K562 (cell line): ENCODE results near the gene PTRHD1. TPM values are rescaled to one million over a fixed set of nuclear protein-coding genes. Genes with fewer than 3 reads are reported as not detected.
A peak's percentile ranks its signal among the peaks of the same experiment; 100 is the strongest.

Source experiments
- CBFA2T3 ChIP-seq: fragments of 450-650 bp; IDR thresholded peaks from 2 replicates; pipeline ENCODE4 v1.6.1; 2017
- CEBPB ChIP-seq: fragments of 450-650 bp; IDR thresholded peaks from 2 replicates; pipeline ENCODE4 v1.6.1; 2016; ENCODE audit warnings: missing genetic modification characterization, missing compliant biosample characterization
- CHCHD3 ChIP-seq: fragments of 250-450 bp; sonication (Bioruptor Pico); IDR thresholded peaks from 2 replicates; pipeline ENCODE4 v2.1.2; 2022; ENCODE audit warnings: mild to moderate bottlenecking
- DMBX1 ChIP-seq: fragments of 250-450 bp; sonication (Bioruptor Pico); IDR thresholded peaks from 2 replicates; pipeline ENCODE4 v1.8.0; 2022; ENCODE audit warnings: inconsistent platforms, mild to moderate bottlenecking, moderate library complexity, borderline replicate concordance
- ELF4 ChIP-seq: fragments of 450-650 bp; formaldehyde crosslinking; IDR thresholded peaks from 2 replicates; pipeline ENCODE4 v1.4.0; 2022; ENCODE audit warnings: missing genetic modification characterization
- ESRRA ChIP-seq: fragments of 450-650 bp; IDR thresholded peaks from 2 replicates; pipeline ENCODE4 v1.6.1; 2014; ENCODE audit warnings: low read depth, mild to moderate bottlenecking, moderate library complexity, borderline replicate concordance
- FOSL1 ChIP-seq: fragments of 200-800 bp; sonication (Bioruptor generic); conservative IDR thresholded peaks from 2 replicates; pipeline ENCODE4 v1.6.1; 2016; ENCODE audit warnings: missing genetic modification characterization, missing compliant biosample characterization
- FOXJ2 ChIP-seq: fragments of 200-800 bp; sonication (Bioruptor generic); IDR thresholded peaks from 2 replicates; pipeline ENCODE4 v1.6.1; 2016; ENCODE audit warnings: missing genetic modification characterization, missing compliant biosample characterization
- FOXO4 ChIP-seq: fragments of 450-650 bp; formaldehyde crosslinking; IDR thresholded peaks from 2 replicates; pipeline ENCODE4 v1.4.0; 2020; ENCODE audit warnings: mild to moderate bottlenecking, moderate library complexity
- HEY1 ChIP-seq: fragments of 250-450 bp; sonication (Bioruptor Pico); IDR thresholded peaks from 2 replicates; pipeline ENCODE4 v1.5.0; 2020; ENCODE audit warnings: mild to moderate bottlenecking, moderate library complexity, borderline replicate concordance
- JUNB ChIP-seq: fragments of 450-650 bp; formaldehyde crosslinking; conservative IDR thresholded peaks from 2 replicates; pipeline ENCODE4 v1.4.0; 2020; ENCODE audit warnings: mild to moderate bottlenecking
- NELFE ChIP-seq: IDR thresholded peaks from 2 replicates; pipeline ENCODE4 v1.6.1; 2011; ENCODE audit warnings: mild to moderate bottlenecking; ENCODE audit not compliant: insufficient read depth, insufficient read length
- NFYB ChIP-seq: IDR thresholded peaks from 2 replicates; pipeline ENCODE4 v1.6.1; 2011; ENCODE audit warnings: mild to moderate bottlenecking, moderate library complexity; ENCODE audit not compliant: insufficient read length; ENCODE audit errors: extremely low read depth
- PHTF2 ChIP-seq: fragments of 250-450 bp; sonication (Bioruptor Pico); IDR thresholded peaks from 2 replicates; pipeline ENCODE4 v1.5.0; 2021; ENCODE audit warnings: mild to moderate bottlenecking
- POLR3G ChIP-seq: IDR thresholded peaks from 2 replicates; pipeline ENCODE4 v1.6.1; 2011; ENCODE audit not compliant: insufficient read length, insufficient replicate concordance; ENCODE audit errors: extremely low read depth
- RBBP5 ChIP-seq: fragments of 200-600 bp; sonication (generic); IDR thresholded peaks from 2 replicates; pipeline ENCODE4 v1.6.1; 2012; ENCODE audit warnings: borderline replicate concordance, mild to moderate bottlenecking, low read length, control low read depth, inconsistent platforms; ENCODE audit not compliant: insufficient read depth, poor library complexity, severe bottlenecking
- RBM22 ChIP-seq: fragments of 200-400 bp; formaldehyde crosslinking; IDR thresholded peaks from 2 replicates; pipeline ENCODE4 v1.6.1; 2018; ENCODE audit warnings: low read length, low read depth; ENCODE audit not compliant: poor library complexity, severe bottlenecking
- SETDB1 ChIP-seq: IDR thresholded peaks from one replicate; pipeline ENCODE4 v1.6.1; 2012; ENCODE audit warnings: low read length, control low read depth, inconsistent platforms
- SMARCE1 ChIP-seq: fragments of 450-650 bp; IDR thresholded peaks from 2 replicates; pipeline ENCODE4 v1.7.1; 2016; ENCODE audit warnings: mild to moderate bottlenecking
- SOX6 ChIP-seq: fragments of 450-650 bp; IDR thresholded peaks from 2 replicates; pipeline ENCODE4 v1.6.1; 2014; ENCODE audit warnings: mild to moderate bottlenecking
- ZBED1 ChIP-seq: IDR thresholded peaks from 2 replicates; pipeline ENCODE4 v1.6.1; 2014
- ZNF3 ChIP-seq: fragments of 250-450 bp; sonication (Bioruptor Pico); IDR thresholded peaks from 2 replicates; pipeline ENCODE4 v1.5.0; 2021; ENCODE audit warnings: mild to moderate bottlenecking, moderate library complexity
- ZNF324 ChIP-seq: fragments of 250-450 bp; sonication (Bioruptor Pico); IDR thresholded peaks from 2 replicates; pipeline ENCODE4 v1.4.0; 2020; ENCODE audit warnings: mild to moderate bottlenecking
- ZNF668 ChIP-seq: fragments of 250-450 bp; sonication (Bioruptor Pico); IDR thresholded peaks from 2 replicates; pipeline ENCODE4 v1.8.0; 2022; ENCODE audit warnings: mild to moderate bottlenecking, inconsistent platforms
- polyA plus RNA-seq, 8 experiments: library from polyadenylated mRNA; depleted of rRNA in 4 of 8; stranded (reverse) in 5 of 8; unstranded in 3 of 8; fragments of >200 nt; fragmentation: Nextera tagmentation in 2 of 8; fragmentation: Illumina TruSeq in 1 of 8; extraction: Ambion mirVana in 2 of 8; extraction: Trizol in 1 of 8; gene quantifications; 2 replicates each; pipeline versions ENCODE4 v1.2.1 to v1.2.3, GENCODE V29; 2011 to 2014; ENCODE audit warnings: inconsistent platforms in 1 of 8, missing spikeins in 1 of 8
- total RNA-seq, 7 experiments: library from RNA; depleted of rRNA in 6 of 7; stranded (reverse); fragments of >200 nt in 6 of 7; fragmentation: Illumina TruSeq in 2 of 7; extraction: Trizol in 2 of 7; gene quantifications; 2 replicates each; pipeline versions ENCODE4 v1.2.1 to v1.2.3, GENCODE V29; 2011 to 2021; ENCODE audit warnings: low replicate concordance in 1 of 7
- TF ChIP-seq, protein P1 (sequence below): fragments of 250-450 bp; sonication (Bioruptor Pico); IDR thresholded peaks from 2 replicates; pipeline ENCODE4 v1.8.0; 2022; ENCODE audit warnings: moderate library complexity, mild to moderate bottlenecking, inconsistent platforms
- TF ChIP-seq, protein P2 (sequence below): fragments of 250-450 bp; sonication (Bioruptor Pico); IDR thresholded peaks from 2 replicates; pipeline ENCODE4 v1.5.0; 2021
- TF ChIP-seq, protein P3 (sequence below), 2 experiments: fragments of 450-650 bp in 1 of 2; sonication (generic) in 1 of 2; formaldehyde crosslinking in 1 of 2; IDR thresholded peaks in 1 of 2; conservative IDR thresholded peaks in 1 of 2; 2 replicates each; pipeline versions ENCODE4 v1.6.1 to v1.8.1; 2016 to 2023; ENCODE audit warnings: mild to moderate bottlenecking in 2 of 2, moderate library complexity in 2 of 2, inconsistent platforms in 1 of 2, missing genetic modification reagents in 1 of 2

Gene PTRHD1
- total and polyA plus RNA-seq, 9 of the 15 experiments (the other 6 are each of a cell fraction or from before 2014, with no cell fraction given) = 15.8 to 83.2 (median 46.6) TPM

GRCh38 chr2:24816884-24817283, 23.7 kb upstream of the PTRHD1 start (continued):
- TF ChIP-seq FOXJ2 (no peak), ZNF3 (no peak), HEY1 (no peak), SOX6 (no peak), NELFE (no peak), ZNF324 (CRISPR knock-in tag) (no peak), PHTF2 (CRISPR knock-in tag) (no peak), DMBX1 (CRISPR knock-in tag) (peak; percentile 62; the same call in 1 of the 2 replicates), SETDB1 (no peak), ESRRA (no peak), NFYB (no peak), POLR3G (no peak), JUNB (CRISPR knock-in tag) (no peak), FOSL1 (tag) (peak; percentile 90), CHCHD3 (CRISPR knock-in tag) (no peak), ELF4 (CRISPR knock-in tag) (no peak), SMARCE1 (0 out of 2 replicates have a peak, but pooled peaks have one; percentile 33), FOXO4 (CRISPR knock-in tag) (no peak), RBBP5 (no peak), RBM22 (no peak), ZBED1 (no peak), ZNF668 (no peak), CBFA2T3 (peak; percentile 20; the same call in 1 of the 2 replicates), CEBPB (tag) (no peak)
- TF ChIP-seq, protein P1, sequence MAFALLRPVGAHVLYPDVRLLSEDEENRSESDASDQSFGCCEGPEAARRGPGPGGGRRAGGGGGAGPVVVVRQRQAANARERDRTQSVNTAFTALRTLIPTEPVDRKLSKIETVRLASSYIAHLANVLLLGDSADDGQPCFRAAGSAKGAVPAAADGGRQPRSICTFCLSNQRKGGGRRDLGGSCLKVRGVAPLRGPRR (CRISPR knock-in tag) = no peak
- TF ChIP-seq, protein P2, sequence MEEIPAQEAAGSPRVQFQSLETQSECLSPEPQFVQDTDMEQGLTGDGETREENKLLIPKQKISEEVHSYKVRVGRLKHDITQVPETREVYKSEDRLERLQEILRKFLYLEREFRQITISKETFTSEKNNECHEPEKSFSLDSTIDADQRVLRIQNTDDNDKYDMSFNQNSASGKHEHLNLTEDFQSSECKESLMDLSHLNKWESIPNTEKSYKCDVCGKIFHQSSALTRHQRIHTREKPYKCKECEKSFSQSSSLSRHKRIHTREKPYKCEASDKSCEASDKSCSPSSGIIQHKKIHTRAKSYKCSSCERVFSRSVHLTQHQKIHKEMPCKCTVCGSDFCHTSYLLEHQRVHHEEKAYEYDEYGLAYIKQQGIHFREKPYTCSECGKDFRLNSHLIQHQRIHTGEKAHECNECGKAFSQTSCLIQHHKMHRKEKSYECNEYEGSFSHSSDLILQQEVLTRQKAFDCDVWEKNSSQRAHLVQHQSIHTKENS (CRISPR knock-in tag) = no peak
- TF ChIP-seq, protein P3, sequence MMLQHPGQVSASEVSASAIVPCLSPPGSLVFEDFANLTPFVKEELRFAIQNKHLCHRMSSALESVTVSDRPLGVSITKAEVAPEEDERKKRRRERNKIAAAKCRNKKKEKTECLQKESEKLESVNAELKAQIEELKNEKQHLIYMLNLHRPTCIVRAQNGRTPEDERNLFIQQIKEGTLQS (IDR thresholded peaks at IDR 0.05) = peak; percentile 65
- TF ChIP-seq, protein P3 (CRISPR knock-in tag; conservative IDR thresholded peaks at IDR 0.05) = no peak
